Natural killer cell (primary cell): ENCODE data around the gene UBTD1. TPM values are rescaled to one million over a fixed set of nuclear protein-coding genes. Genes with fewer than 3 reads are reported as not detected.
A peak's percentile ranks its signal among the peaks of the same experiment; 100 is the strongest.

Source experiments
- ATAC-seq, 3 donors: fragments of 150-1000 bp in 2 of 3; fragments of 200-7000 bp in 1 of 3; cut with Tn5 transposase; 1 replicate in 1 of 3; 2 replicates in 2 of 3; pipeline ENCODE4 v1.10.0; 2021; ENCODE audit warnings: mild to moderate bottlenecking in 2 of 3, moderate library complexity in 2 of 3
- DNase-seq, 2 donors: peaks; one replicate each; pipeline versions ENCODE4 v3.0.0 to v3.0.0-alpha.2; 2013 to 2021; ENCODE audit warnings: mixed read lengths in 1 of 2
- H3K27ac ChIP-seq: one replicate; pipeline ENCODE4 v1.5.1; 2013; ENCODE audit warnings: mild to moderate bottlenecking, low read length
- H3K27me3 ChIP-seq: one replicate; pipeline ENCODE4 v1.6.1; 2013; ENCODE audit warnings: low read length; ENCODE audit not compliant: control insufficient read depth, insufficient read depth
- H3K36me3 ChIP-seq: one replicate; pipeline ENCODE4 v1.6.1; 2013; ENCODE audit warnings: low read length; ENCODE audit not compliant: control insufficient read depth, insufficient read depth
- H3K4me1 ChIP-seq: one replicate; pipeline ENCODE4 v1.6.1; 2013; ENCODE audit warnings: low read length; ENCODE audit not compliant: control insufficient read depth, insufficient read depth
- H3K4me3 ChIP-seq: one replicate; pipeline ENCODE4 v1.5.1; 2013; ENCODE audit warnings: low read length
- H3K9me3 ChIP-seq: one replicate; pipeline ENCODE4 v1.6.1; 2013; ENCODE audit warnings: low read length; ENCODE audit not compliant: control insufficient read depth, insufficient read depth
- H3K27ac Mint-ChIP-seq, 2 donors: one replicate each; pipeline ENCODE4 v1.8.0; 2022; ENCODE audit warnings: mild to moderate bottlenecking in 2 of 2, mixed read lengths in 2 of 2, moderate library complexity in 1 of 2
- H3K27me3 Mint-ChIP-seq, 2 donors: one replicate each; pipeline ENCODE4 v1.8.0; 2022; ENCODE audit warnings: low read depth in 2 of 2, mixed read lengths in 2 of 2
- H3K36me3 Mint-ChIP-seq: one replicate; pipeline ENCODE4 v1.8.0; 2022; ENCODE audit warnings: mixed read lengths
- H3K4me1 Mint-ChIP-seq, 2 donors: one replicate each; pipeline ENCODE4 v1.8.0; 2022; ENCODE audit warnings: mixed read lengths in 2 of 2
- H3K4me3 Mint-ChIP-seq: one replicate; pipeline ENCODE4 v1.8.0; 2022; ENCODE audit warnings: mild to moderate bottlenecking, moderate library complexity, mixed read lengths
- H3K9me3 Mint-ChIP-seq, 2 donors: one replicate each; pipeline ENCODE4 v1.8.0; 2022; ENCODE audit warnings: mixed read lengths in 2 of 2
- CTCF ChIP-seq: fragments of 200-600 bp; IDR thresholded peaks from one replicate; pipeline ENCODE4 v1.8.0; 2022; ENCODE audit warnings: antibody characterized with exemption
- WGBS: methylation state at CpG from one replicate; pipeline ENCODE4 v1.1.7; 2013; ENCODE audit warnings: missing lambda C conversion rate; ENCODE audit not compliant: insufficient coverage; 5-methylcytosine and 5-hydroxymethylcytosine counted together
- intact Hi-C: fragments of 100-400 bp; cut with micrococcal nuclease; formaldehyde crosslinking; loops from one replicate; pipeline ENCODE4 v1.14.2; 2022
- total RNA-seq, 4 donors: library from RNA; stranded (reverse); fragments of 120-200 nt in 1 of 4; gene quantifications; one replicate each; pipeline versions ENCODE4 v1.2.3 to v1.2.4, GENCODE V29; 2013 to 2022

UBTD1 gene
- total RNA-seq, 3 donors from 2014 or later (not counting 1 experiment from before 2014, with no cell fraction given): 0.70 to 1.1 (median 0.75) TPM

- Mint-ChIP-seq H3K4me3 (no peak overlapping the region), H3K9me3 (no peaks in the 10 kb centered on the region), H3K36me3 (no peaks in the 10 kb centered on the region), H3K27me3 (peaks cover 6 to 7% of the 10 kb centered on the region in 2 donors), H3K27ac (no peak overlapping the region), H3K4me1 (no peaks in the 10 kb centered on the region)
- no peaks in the 10 kb centered on the region for H3K9me3 ChIP-seq
- H3K4me1 ChIP-seq: no peaks in the 10 kb centered on the region
- no peak for TF ChIP-seq CTCF
- no peak overlapping the region for H3K4me3 ChIP-seq
- no peaks in the 10 kb centered on the region for H3K36me3 ChIP-seq
- intact Hi-C loops: no loop called here
- H3K27ac ChIP-seq: no peak overlapping the region
- DNase-seq (no peak), ATAC-seq (peak in 1 of 3 donors; percentile 27)
- 90% methylated on average over 8 of the region's 8 CpGs for WGBS
- H3K27me3 ChIP-seq: no peaks in the 10 kb centered on the region
Measured at GRCh38 chr10:97509120-97509680, 10.5 kb downstream of the UBTD1 start.

- Histone ChIP-seq H3K27ac (no peak overlapping the region), H3K27me3 (no peaks in the 10 kb centered on the region), H3K4me3 (no peak overlapping the region), H3K36me3 (no peaks in the 10 kb centered on the region), H3K4me1 (no peaks in the 10 kb centered on the region), H3K9me3 (no peaks in the 10 kb centered on the region)
- intact Hi-C loops: no loop called here
- TF ChIP-seq CTCF: no peak
- WGBS: 88% methylated on average over 4 of the region's 4 CpGs
- H3K4me1 Mint-ChIP-seq: no peaks in the 10 kb centered on the region
- no peaks in the 10 kb centered on the region for H3K9me3 Mint-ChIP-seq
- ATAC-seq (no peak), DNase-seq (no peak)
- H3K36me3 Mint-ChIP-seq: no peaks in the 10 kb centered on the region
- H3K4me3 Mint-ChIP-seq: no peak overlapping the region
- no peak overlapping the region for H3K27ac Mint-ChIP-seq
- H3K27me3 Mint-ChIP-seq: peaks cover 11 to 14% of the 10 kb centered on the region in 2 donors
Measured at GRCh38 chr10:97510686-97511085, 12.0 kb downstream of the UBTD1 start.

- DNase-seq: no peak
- peaks cover 7 to 8% of the 10 kb centered on the region in 2 donors for H3K27me3 Mint-ChIP-seq
- H3K4me3 ChIP-seq: no peak overlapping the region
- peaks cover 0 to under 1% of the 10 kb centered on the region in 2 donors for H3K4me1 Mint-ChIP-seq
- no peak overlapping the region for H3K27ac ChIP-seq
- intact Hi-C loops: no loop called here
- H3K27ac Mint-ChIP-seq: no peak overlapping the region
- H3K9me3 ChIP-seq: no peaks in the 10 kb centered on the region
- no peaks in the 10 kb centered on the region for H3K4me1 ChIP-seq
- no peaks in the 10 kb centered on the region for H3K27me3 ChIP-seq
- WGBS: 80% methylated on average over 1 of the region's 3 CpGs
- ATAC-seq: no peak
- H3K4me3 Mint-ChIP-seq: no peak overlapping the region
- TF ChIP-seq CTCF: no peak
- H3K36me3 ChIP-seq: no peaks in the 10 kb centered on the region
- no peaks in the 10 kb centered on the region for H3K36me3 Mint-ChIP-seq
- H3K9me3 Mint-ChIP-seq: no peaks in the 10 kb centered on the region
Measured at GRCh38 chr10:97511711-97512440, 13.2 kb downstream of the UBTD1 start.
